Lower leg skin (tissue), 3 donors: Measurements from ENCODE around the gene MYDGF.

Experiments used
- POLR2A ChIP-seq, 2 donors: fragments of 450-650 bp; IDR thresholded peaks; one replicate each; pipeline ENCODE4 v1.6.1; 2016 to 2017; ENCODE audit warnings: antibody characterized with exemption in 2 of 2, mild to moderate bottlenecking in 1 of 2, moderate library complexity in 1 of 2
- TF ChIP-seq, protein P1 (sequence below), 3 donors: fragments of 450-650 bp; IDR thresholded peaks; one replicate each; pipeline ENCODE4 v1.5.1; 2016; ENCODE audit warnings: antibody characterized with exemption in 3 of 3, mild to moderate bottlenecking in 3 of 3, moderate library complexity in 2 of 3

DNA sequence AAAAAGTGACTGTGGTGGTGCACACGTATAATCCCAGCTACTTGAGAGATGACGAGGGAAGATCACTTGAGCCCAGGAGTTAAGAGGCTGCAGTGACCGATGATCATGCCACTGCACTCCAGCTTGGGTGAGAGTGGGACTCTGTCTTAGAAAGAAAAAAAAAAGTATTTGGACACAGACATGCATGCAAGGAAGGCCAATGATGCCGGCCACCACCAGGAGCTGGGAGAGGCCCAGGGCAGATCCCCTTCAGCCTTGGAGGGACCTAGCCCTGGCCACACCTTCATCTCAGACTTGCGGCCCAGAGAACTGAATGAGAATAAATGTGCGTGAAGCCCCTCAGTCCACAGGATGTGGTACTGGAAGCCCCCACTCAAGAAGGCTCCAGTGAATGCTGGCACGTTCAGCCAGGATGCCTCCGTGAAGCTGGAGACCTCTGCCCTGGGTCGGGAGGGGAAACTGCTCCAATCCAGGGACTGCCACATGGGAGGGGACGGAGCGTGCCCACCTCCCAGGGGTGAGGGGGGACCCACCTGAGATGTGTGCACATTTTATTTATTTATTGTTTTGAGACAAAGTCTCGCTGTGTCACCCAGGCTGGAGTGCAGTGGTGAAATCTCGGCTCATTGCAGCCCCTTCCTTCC lies 16.2 kb downstream of the MYDGF start:
- TF ChIP-seq, protein P1, sequence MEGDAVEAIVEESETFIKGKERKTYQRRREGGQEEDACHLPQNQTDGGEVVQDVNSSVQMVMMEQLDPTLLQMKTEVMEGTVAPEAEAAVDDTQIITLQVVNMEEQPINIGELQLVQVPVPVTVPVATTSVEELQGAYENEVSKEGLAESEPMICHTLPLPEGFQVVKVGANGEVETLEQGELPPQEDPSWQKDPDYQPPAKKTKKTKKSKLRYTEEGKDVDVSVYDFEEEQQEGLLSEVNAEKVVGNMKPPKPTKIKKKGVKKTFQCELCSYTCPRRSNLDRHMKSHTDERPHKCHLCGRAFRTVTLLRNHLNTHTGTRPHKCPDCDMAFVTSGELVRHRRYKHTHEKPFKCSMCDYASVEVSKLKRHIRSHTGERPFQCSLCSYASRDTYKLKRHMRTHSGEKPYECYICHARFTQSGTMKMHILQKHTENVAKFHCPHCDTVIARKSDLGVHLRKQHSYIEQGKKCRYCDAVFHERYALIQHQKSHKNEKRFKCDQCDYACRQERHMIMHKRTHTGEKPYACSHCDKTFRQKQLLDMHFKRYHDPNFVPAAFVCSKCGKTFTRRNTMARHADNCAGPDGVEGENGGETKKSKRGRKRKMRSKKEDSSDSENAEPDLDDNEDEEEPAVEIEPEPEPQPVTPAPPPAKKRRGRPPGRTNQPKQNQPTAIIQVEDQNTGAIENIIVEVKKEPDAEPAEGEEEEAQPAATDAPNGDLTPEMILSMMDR (IDR thresholded peaks at IDR 0.05) = no peak
- TF ChIP-seq POLR2A (IDR thresholded peaks at IDR 0.05) = no peak
